IMR-90 (cell line): ENCODE measurements around the gene KLHL29. TPM values are rescaled to one million over a fixed set of nuclear protein-coding genes. Genes with fewer than 3 reads are reported as not detected.

Experiments used
- ATAC-seq: fragments of 200-7000 bp; cut with Tn5 transposase; 2 replicates; pipeline ENCODE4 v1.9.1; 2020; ENCODE audit warnings: low read depth, mild to moderate bottlenecking, moderate library complexity
- BruUV-seq: library from RNA; stranded (reverse); fragments of 400-500 nt; replicated peaks from 2 replicates; lab custom pipeline; 2021; lab: Mats Ljungman, UMichigan
- CTCF ChIA-PET: fragments of 300-600 bp; formaldehyde crosslinking; extraction: SDS; loops from one replicate; lab custom pipeline; 2021; ENCODE audit warnings: antibody characterized with exemption; lab: Yijun Ruan, JAX
- POLR2A ChIA-PET: fragments of 300-600 bp; sonication (Branson Sonifier 250); formaldehyde crosslinking; loops from one replicate; lab custom pipeline; 2022; ENCODE audit warnings: antibody characterized with exemption; ENCODE audit not compliant: unreplicated experiment; lab: Charles Lee
- DNase-seq: peaks from one replicate; pipeline ENCODE4 v3.0.0; 2013
- H2AFZ ChIP-seq: replicated peaks from 2 replicates; pipeline ENCODE3; 2013; ENCODE audit warnings: low read length, mild to moderate bottlenecking; ENCODE audit not compliant: poor library complexity
- H2AK5ac ChIP-seq: 2 replicates; pipeline ENCODE4 v1.6.1; 2013; ENCODE audit warnings: low read depth, low read length, inconsistent platforms
- H2AK9ac ChIP-seq: replicated peaks from 2 replicates; pipeline ENCODE3; 2013; ENCODE audit warnings: mild to moderate bottlenecking, low read depth, low read length, moderate library complexity; ENCODE audit not compliant: poor library complexity
- H2BK120ac ChIP-seq: 2 replicates; pipeline ENCODE4 v1.6.1; 2013; ENCODE audit warnings: low read depth, low read length, inconsistent platforms
- H2BK15ac ChIP-seq: 3 replicates; pipeline ENCODE4 v1.6.1; 2013; ENCODE audit warnings: low read depth, low read length, inconsistent platforms
- H2BK20ac ChIP-seq: 2 replicates; pipeline ENCODE4 v1.6.1; 2013; ENCODE audit warnings: low read depth, mild to moderate bottlenecking, inconsistent platforms, low read length, moderate library complexity
- H2BK5ac ChIP-seq: 2 replicates; pipeline ENCODE4 v1.6.1; 2013; ENCODE audit warnings: mild to moderate bottlenecking, low read depth, low read length, inconsistent platforms; ENCODE audit not compliant: poor library complexity, severe bottlenecking
- H3K14ac ChIP-seq: replicated peaks from 2 replicates; pipeline ENCODE4 v1.6.1; 2013; ENCODE audit warnings: low read depth, low read length, inconsistent platforms
- H3K18ac ChIP-seq: 2 replicates; pipeline ENCODE4 v1.6.1; 2013; ENCODE audit warnings: low read depth, low read length, control low read depth
- H3K23ac ChIP-seq: 2 replicates; pipeline ENCODE4 v1.6.1; 2013; ENCODE audit warnings: low read depth, low read length, inconsistent platforms
- H3K27ac ChIP-seq: 2 replicates; pipeline ENCODE4 v1.5.1; 2013; ENCODE audit warnings: mild to moderate bottlenecking, control low read depth, low read length; ENCODE audit not compliant: insufficient read depth
- H3K27me3 ChIP-seq: 2 replicates; pipeline ENCODE4 v1.6.1; 2013; ENCODE audit warnings: low read length; ENCODE audit not compliant: control insufficient read depth, insufficient read depth
- H3K36me3 ChIP-seq: 2 replicates; pipeline ENCODE4 v1.6.1; 2013; ENCODE audit warnings: low read length, mixed read lengths; ENCODE audit not compliant: control insufficient read depth, insufficient read depth
- H3K4ac ChIP-seq: 2 replicates; pipeline ENCODE4 v1.6.1; 2013; ENCODE audit warnings: low read depth, low read length, inconsistent platforms
- H3K4me1 ChIP-seq: 2 replicates; pipeline ENCODE4 v1.6.1; 2013; ENCODE audit warnings: low read length, mixed read lengths; ENCODE audit not compliant: control insufficient read depth, insufficient read depth
- H3K4me2 ChIP-seq: 2 replicates; pipeline ENCODE4 v1.6.1; 2013; ENCODE audit warnings: low read depth, mild to moderate bottlenecking, control low read depth, low read length, moderate library complexity
- H3K4me3 ChIP-seq: 2 replicates; pipeline ENCODE4 v1.5.1; 2013; ENCODE audit warnings: low read depth, mild to moderate bottlenecking, control low read depth, low read length, moderate library complexity; ENCODE audit not compliant: insufficient read depth
- H3K56ac ChIP-seq: 2 replicates; pipeline ENCODE4 v1.6.1; 2013; ENCODE audit warnings: low read length, inconsistent platforms; ENCODE audit not compliant: insufficient read depth; ENCODE audit errors: extremely low read depth
- H3K79me1 ChIP-seq, 2 experiments: 2 replicates each; pipeline ENCODE4 v1.6.1; 2013; ENCODE audit warnings: low read length in 2 of 2, inconsistent platforms in 1 of 2, low read depth in 1 of 2
- H3K9ac ChIP-seq: 2 replicates; pipeline ENCODE4 v1.6.1; 2013; ENCODE audit warnings: low read depth, low read length, control low read depth
- H3K9me1 ChIP-seq: 2 replicates; pipeline ENCODE4 v1.6.1; 2013; ENCODE audit warnings: low read length, inconsistent platforms; ENCODE audit not compliant: insufficient read depth
- H3K9me3 ChIP-seq: 2 replicates; pipeline ENCODE4 v1.6.1; 2013; ENCODE audit warnings: low read length; ENCODE audit not compliant: control insufficient read depth, insufficient read depth
- H4K20me1 ChIP-seq: 2 replicates; pipeline ENCODE4 v1.6.1; 2013; ENCODE audit warnings: low read length, inconsistent platforms; ENCODE audit not compliant: insufficient read depth
- H4K5ac ChIP-seq: 2 replicates; pipeline ENCODE4 v1.6.1; 2013; ENCODE audit warnings: mild to moderate bottlenecking, low read depth, low read length, control low read depth
- H4K8ac ChIP-seq, 2 experiments: 2 replicates each; pipeline ENCODE4 v1.6.1; 2013; ENCODE audit warnings: low read depth in 2 of 2, low read length in 2 of 2, control low read depth in 1 of 2, inconsistent platforms in 1 of 2
- H4K91ac ChIP-seq: 2 replicates; pipeline ENCODE4 v1.6.1; 2013; ENCODE audit warnings: low read depth, low read length, inconsistent platforms; ENCODE audit not compliant: insufficient read depth
- BHLHE40 ChIP-seq: fragments of 150-350 bp; IDR thresholded peaks from 2 replicates; pipeline ENCODE4 v1.6.1; 2016; ENCODE audit warnings: mild to moderate bottlenecking, low read depth, low read length
- MAFK ChIP-seq: IDR thresholded peaks from 2 replicates; pipeline ENCODE4 v1.6.1; 2012; ENCODE audit warnings: low read depth, low read length, improper control_type of control experiment
- MAZ ChIP-seq: IDR thresholded peaks from 2 replicates; pipeline ENCODE4 v1.6.1; 2012; ENCODE audit warnings: low read depth, mild to moderate bottlenecking, low read length, improper control_type of control experiment, moderate library complexity, borderline replicate concordance
- MXI1 ChIP-seq: IDR thresholded peaks from 2 replicates; pipeline ENCODE4 v1.6.1; 2012; ENCODE audit warnings: low read depth, mild to moderate bottlenecking, low read length, moderate library complexity, borderline replicate concordance
- NFE2L2 ChIP-seq: fragments of 150-350 bp; IDR thresholded peaks from 2 replicates; pipeline ENCODE4 v1.6.1; 2016; ENCODE audit warnings: low read depth, mild to moderate bottlenecking, low read length
- RCOR1 ChIP-seq: IDR thresholded peaks from 2 replicates; pipeline ENCODE4 v1.6.1; 2012; ENCODE audit warnings: mild to moderate bottlenecking, low read length, improper control_type of control experiment; ENCODE audit not compliant: insufficient replicate concordance
- SMC3 ChIP-seq: fragments of 150-350 bp; IDR thresholded peaks from 2 replicates; pipeline ENCODE4 v1.6.1; 2016; ENCODE audit warnings: low read depth, mild to moderate bottlenecking, antibody characterized with exemption, low read length, moderate library complexity
- WGBS, 2 experiments: methylation state at CpG; one replicate each; pipeline versions ENCODE4 v1.1.5 to v1.1.7; 2013; ENCODE audit warnings: missing lambda C conversion rate in 2 of 2; ENCODE audit not compliant: insufficient read length in 1 of 2; ENCODE audit errors: extremely low coverage in 2 of 2; 5-methylcytosine and 5-hydroxymethylcytosine counted together
- dilution Hi-C: fragments of 300-500 bp; cut with HindIII; formaldehyde crosslinking; loops from one replicate; pipeline ENCODE4 v1.14.3; 2018; ENCODE audit warnings: low sequenced_read_pairs; ENCODE audit not compliant: unreplicated experiment
- in situ Hi-C: fragments of 300-500 bp; cut with MboI; formaldehyde crosslinking; loops from 3 replicates; pipeline ENCODE4 v1.14.3; 2019; ENCODE audit warnings: low sequenced_read_pairs, inconsistent platforms, mixed read lengths
- intact Hi-C: fragments of 100-400 bp; cut with micrococcal nuclease; formaldehyde crosslinking; loops from 2 replicates; pipeline ENCODE4 v1.10.0; 2022
- polyA plus RNA-seq, 3 experiments: library from polyadenylated mRNA; depleted of rRNA; stranded (reverse); fragments of >200 nt; gene quantifications; 2 replicates each; pipeline ENCODE4 v1.2.3, GENCODE V29; 2012; ENCODE audit warnings: low replicate concordance in 1 of 3
- total RNA-seq: library from RNA; depleted of rRNA; stranded (reverse); fragments of >200 nt; gene quantifications from 2 replicates; pipeline ENCODE4 v1.2.3, GENCODE V29; 2012
- TF ChIP-seq, protein P1 (sequence below): conservative IDR thresholded peaks from 2 replicates; pipeline ENCODE4 v1.5.1; 2012; ENCODE audit warnings: mild to moderate bottlenecking, low read depth, low read length, improper control_type of control experiment

The KLHL29 gene
- total and polyA plus RNA-seq, 2 of the 4 experiments (the other 2 are of a cell fraction): 2.0 to 8.0 TPM

DNA sequence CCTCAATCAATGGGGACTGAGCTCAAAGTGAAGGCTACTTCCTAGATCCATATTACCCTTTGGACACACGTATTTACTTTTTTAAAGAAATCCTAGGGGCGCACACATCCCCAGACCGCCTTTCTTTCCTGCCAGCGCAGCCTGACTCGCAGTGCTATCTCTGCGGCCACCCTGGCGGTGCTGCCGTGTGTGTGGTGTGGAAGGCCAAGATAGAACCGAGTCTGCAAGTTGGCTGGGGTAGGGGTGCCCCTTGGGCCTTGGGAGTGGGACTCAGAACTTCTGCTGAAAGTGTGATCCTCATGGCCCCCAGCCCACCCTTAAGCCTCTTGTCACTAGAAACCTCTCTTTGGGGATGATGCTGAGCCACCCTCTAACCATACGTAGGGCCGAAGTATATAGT lies 143.7 kb downstream of the KLHL29 start:
- POLR2A ChIA-PET: no interaction called here
- Histone ChIP-seq H3K18ac (no peak overlapping the region), H2BK5ac (no peak overlapping the region), H4K5ac (no peak overlapping the region), H3K4me2 (no peak overlapping the region), H3K79me1 (peaks cover 3 to 4% of the 10 kb centered on the region in 2 experiments; a peak in 2 of 4 replicates), H3K56ac (no peak overlapping the region), H3K9me3 (no peaks in the 10 kb centered on the region), H3K36me3 (no peaks in the 10 kb centered on the region), H2AK5ac (no peak overlapping the region), H3K4me1 (peaks cover 18% of the 10 kb centered on the region), H4K8ac (no peak overlapping the region), H2AFZ (no peak overlapping the region), H2BK20ac (no peak overlapping the region), H3K27me3 (no peaks in the 10 kb centered on the region), H2BK120ac (no peak overlapping the region), H4K91ac (no peak overlapping the region), H3K9ac (no peak overlapping the region), H4K20me1 (no peaks in the 10 kb centered on the region; the same call in 1 of the 2 replicates), H3K9me1 (peaks cover 6% of the 10 kb centered on the region; the same call in 1 of the 2 replicates), H2AK9ac (no peak overlapping the region), H2BK15ac (no peak overlapping the region), H3K23ac (no peak overlapping the region), H3K27ac (no peak overlapping the region), H3K14ac (no peak overlapping the region), H3K4me3 (no peak overlapping the region), H3K4ac (no peak overlapping the region)
- CTCF ChIA-PET: no interaction called here
- in situ Hi-C loops: no loop called here
- WGBS, 2 experiments: 100% methylated on average over 2 of the region's 11 CpGs; no CpG with 5 or more reads in 1 of the 2 experiments
- DNase-seq (no peak), ATAC-seq (no peak)
- no TSS peak for BruUV-seq
- no peak for TF ChIP-seq NFE2L2
- TF ChIP-seq BHLHE40: no peak
- TF ChIP-seq SMC3: no peak
- TF ChIP-seq MAFK: no peak
- TF ChIP-seq, protein P1, sequence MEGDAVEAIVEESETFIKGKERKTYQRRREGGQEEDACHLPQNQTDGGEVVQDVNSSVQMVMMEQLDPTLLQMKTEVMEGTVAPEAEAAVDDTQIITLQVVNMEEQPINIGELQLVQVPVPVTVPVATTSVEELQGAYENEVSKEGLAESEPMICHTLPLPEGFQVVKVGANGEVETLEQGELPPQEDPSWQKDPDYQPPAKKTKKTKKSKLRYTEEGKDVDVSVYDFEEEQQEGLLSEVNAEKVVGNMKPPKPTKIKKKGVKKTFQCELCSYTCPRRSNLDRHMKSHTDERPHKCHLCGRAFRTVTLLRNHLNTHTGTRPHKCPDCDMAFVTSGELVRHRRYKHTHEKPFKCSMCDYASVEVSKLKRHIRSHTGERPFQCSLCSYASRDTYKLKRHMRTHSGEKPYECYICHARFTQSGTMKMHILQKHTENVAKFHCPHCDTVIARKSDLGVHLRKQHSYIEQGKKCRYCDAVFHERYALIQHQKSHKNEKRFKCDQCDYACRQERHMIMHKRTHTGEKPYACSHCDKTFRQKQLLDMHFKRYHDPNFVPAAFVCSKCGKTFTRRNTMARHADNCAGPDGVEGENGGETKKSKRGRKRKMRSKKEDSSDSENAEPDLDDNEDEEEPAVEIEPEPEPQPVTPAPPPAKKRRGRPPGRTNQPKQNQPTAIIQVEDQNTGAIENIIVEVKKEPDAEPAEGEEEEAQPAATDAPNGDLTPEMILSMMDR: no peak
- no peak for TF ChIP-seq MXI1
- no peak for TF ChIP-seq MAZ
- no peak for TF ChIP-seq RCOR1
- intact Hi-C loops: no loop called here
- dilution Hi-C loops: no loop called here
